IPS DF 19.7 (cell line): ENCODE data around the gene IMPA2.
"Not testable (repeated sequence)": the region's sequence is repeated elsewhere in the genome, so short reads cannot be mapped to it uniquely, and the experiment has no call there.

ENCODE experiments used
- DNase-seq: peaks from one replicate; pipeline ENCODE4 v3.0.0-alpha.2; 2013; ENCODE audit warnings: low read depth, low spot score

The IMPA2 gene

GRCh38 chr18:12028040-12028628, 46.8 kb downstream of the IMPA2 start:
- DNase-seq: no peak

GRCh38 chr18:12028674-12029073, 47.4 kb downstream of the IMPA2 start:
- no peak for DNase-seq

GRCh38 chr18:12029786-12030584, 48.7 kb downstream of the IMPA2 start:
- DNase-seq: no peak

- no peak for DNase-seq
Measured at GRCh38 chr18:12030670-12031069, 49.4 kb downstream of the IMPA2 start.

GRCh38 chr18:12031181-12031580, 49.9 kb downstream of the IMPA2 start:
- DNase-seq: no peak

- no peak for DNase-seq
Measured at GRCh38 chr18:12031846-12032245, 50.5 kb downstream of the IMPA2 start.

GRCh38 chr18:12032786-12033642, 51.7 kb downstream of the IMPA2 start:
- no peak for DNase-seq

GRCh38 chr18:12033643-12034025, 52.3 kb downstream of the IMPA2 start:
- DNase-seq: no peak

GRCh38 chr18:12034241-12035100, 53.2 kb downstream of the IMPA2 start:
- no peak for DNase-seq

GRCh38 chr18:12035481-12035880, 54.2 kb downstream of the IMPA2 start:
- no peak for DNase-seq

GRCh38 chr18:12036201-12036751, 55.0 kb downstream of the IMPA2 start:
- DNase-seq: no peak

- DNase-seq: no peak
Measured at GRCh38 chr18:12038082-12038638, 56.9 kb downstream of the IMPA2 start.

- peak; percentile 38 for DNase-seq
Measured at GRCh38 chr18:12038639-12039539, 57.6 kb downstream of the IMPA2 start.

GRCh38 chr18:12039540-12039930, 58.2 kb downstream of the IMPA2 start:
- DNase-seq: not testable (repeated sequence)

- DNase-seq: no peak
Measured at GRCh38 chr18:12041561-12041960, 60.3 kb downstream of the IMPA2 start.

GRCh38 chr18:12043811-12044210, 62.5 kb downstream of the IMPA2 start:
- no peak for DNase-seq

GRCh38 chr18:12044591-12044990, 63.3 kb downstream of the IMPA2 start:
- DNase-seq: no peak

GRCh38 chr18:12046046-12046750, 64.9 kb downstream of the IMPA2 start:
- no peak for DNase-seq

GRCh38 chr18:12046751-12047335, 65.5 kb downstream of the IMPA2 start:
- no peak for DNase-seq
